GM11168 (cell line): ENCODE measurements around the gene ABCA8.
"Not testable (repeated sequence)": the region's sequence is repeated elsewhere in the genome, so short reads cannot be mapped to it uniquely, and the experiment has no call there.

Experiments
- in situ Hi-C: fragments of 300-500 bp; cut with MboI; formaldehyde crosslinking; loops from one replicate; pipeline ENCODE4 v1.12.0; 2022; ENCODE audit warnings: low sequenced_read_pairs; ENCODE audit not compliant: unreplicated experiment

ABCA8 gene, protein sequence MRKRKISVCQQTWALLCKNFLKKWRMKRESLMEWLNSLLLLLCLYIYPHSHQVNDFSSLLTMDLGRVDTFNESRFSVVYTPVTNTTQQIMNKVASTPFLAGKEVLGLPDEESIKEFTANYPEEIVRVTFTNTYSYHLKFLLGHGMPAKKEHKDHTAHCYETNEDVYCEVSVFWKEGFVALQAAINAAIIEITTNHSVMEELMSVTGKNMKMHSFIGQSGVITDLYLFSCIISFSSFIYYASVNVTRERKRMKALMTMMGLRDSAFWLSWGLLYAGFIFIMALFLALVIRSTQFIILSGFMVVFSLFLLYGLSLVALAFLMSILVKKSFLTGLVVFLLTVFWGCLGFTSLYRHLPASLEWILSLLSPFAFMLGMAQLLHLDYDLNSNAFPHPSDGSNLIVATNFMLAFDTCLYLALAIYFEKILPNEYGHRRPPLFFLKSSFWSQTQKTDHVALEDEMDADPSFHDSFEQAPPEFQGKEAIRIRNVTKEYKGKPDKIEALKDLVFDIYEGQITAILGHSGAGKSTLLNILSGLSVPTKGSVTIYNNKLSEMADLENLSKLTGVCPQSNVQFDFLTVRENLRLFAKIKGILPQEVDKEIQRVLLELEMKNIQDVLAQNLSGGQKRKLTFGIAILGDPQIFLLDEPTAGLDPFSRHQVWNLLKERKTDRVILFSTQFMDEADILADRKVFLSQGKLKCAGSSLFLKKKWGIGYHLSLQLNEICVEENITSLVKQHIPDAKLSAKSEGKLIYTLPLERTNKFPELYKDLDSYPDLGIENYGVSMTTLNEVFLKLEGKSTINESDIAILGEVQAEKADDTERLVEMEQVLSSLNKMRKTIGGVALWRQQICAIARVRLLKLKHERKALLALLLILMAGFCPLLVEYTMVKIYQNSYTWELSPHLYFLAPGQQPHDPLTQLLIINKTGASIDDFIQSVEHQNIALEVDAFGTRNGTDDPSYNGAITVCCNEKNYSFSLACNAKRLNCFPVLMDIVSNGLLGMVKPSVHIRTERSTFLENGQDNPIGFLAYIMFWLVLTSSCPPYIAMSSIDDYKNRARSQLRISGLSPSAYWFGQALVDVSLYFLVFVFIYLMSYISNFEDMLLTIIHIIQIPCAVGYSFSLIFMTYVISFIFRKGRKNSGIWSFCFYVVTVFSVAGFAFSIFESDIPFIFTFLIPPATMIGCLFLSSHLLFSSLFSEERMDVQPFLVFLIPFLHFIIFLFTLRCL (N-terminal part only)

DNA sequence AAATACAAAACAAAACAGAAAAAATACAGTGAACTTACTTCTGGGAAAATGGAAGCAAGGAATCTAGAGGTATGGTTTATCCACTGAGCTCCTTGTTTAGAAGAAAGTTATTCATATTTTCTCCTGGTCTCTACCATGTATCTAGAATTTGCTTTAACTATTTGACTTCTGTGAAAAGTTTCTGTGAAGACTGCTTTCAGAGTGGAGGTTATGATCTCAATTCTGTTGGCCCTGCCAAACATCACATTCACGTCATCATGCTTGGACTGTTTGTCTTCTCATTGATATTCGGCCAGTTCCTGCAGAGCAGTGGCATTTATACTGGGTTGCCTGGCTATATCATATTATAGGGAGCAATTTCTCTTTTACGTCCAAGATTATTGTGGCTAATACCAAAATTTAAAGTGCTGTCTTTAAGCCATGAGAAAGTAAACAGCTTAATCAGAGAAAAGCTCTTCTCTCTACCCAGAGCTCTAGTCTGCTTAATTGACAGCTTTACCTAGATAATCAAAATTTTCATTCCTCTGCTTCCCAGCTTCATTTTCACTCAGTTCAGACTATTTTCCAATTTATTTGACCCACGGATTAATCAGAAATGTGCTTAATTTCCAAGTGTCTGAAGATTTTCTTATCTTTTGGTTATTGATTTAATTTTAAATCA lies at the start of gene ABCA8:
ABCA8 (minus strand) TSS at position 212 of the 661 bp plus-strand sequence. CDS start 13,358 bp downstream, outside the sequence.
- in situ Hi-C loops, result no loop called here

DNA sequence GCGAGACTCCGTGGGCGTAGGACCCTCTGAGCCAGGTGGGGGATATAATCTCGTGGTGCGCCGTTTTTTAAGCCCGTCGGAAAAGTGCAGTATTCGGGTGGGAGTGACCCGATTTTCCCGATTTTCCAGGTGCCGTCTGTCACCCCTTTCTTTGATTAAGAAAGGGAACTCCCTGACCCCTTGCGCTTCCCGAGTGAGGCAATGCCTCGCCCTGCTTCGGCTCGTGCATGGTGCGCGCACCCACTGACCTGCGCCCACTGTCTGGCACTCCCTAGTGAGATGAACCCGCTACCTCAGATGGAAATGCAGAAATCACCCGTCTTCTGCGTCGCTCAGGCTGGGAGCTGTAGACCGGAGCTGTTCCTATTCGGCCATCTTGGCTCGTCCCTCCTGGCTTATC lies 49.6 kb upstream of the ABCA8 start:
- in situ Hi-C loops, result not testable (repeated sequence)

DNA sequence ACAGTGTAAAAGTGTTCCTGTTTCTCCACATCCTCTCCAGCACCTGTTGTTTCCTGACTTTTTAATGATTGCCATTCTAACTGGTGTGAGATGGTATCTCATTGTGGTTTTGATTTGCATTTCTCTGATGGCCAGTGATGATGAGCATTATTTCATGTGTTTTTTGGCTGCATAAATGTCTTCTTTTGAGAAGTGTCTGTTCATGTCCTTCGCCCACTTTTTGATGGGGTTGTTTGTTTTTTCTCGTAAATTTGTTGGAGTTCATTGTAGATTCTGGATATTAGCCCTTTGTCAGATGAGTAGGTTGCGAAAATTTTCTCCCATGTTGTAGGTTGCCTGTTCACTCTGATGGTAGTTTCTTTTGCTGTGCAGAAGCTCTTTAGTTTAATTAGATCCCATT lies 44.6 kb upstream of the ABCA8 start:
- in situ Hi-C loops, result not testable (repeated sequence)

- in situ Hi-C loops, result no loop called here
These were observed 37.9 kb upstream of the ABCA8 start for GRCh38 chr17:68993112-68993511.

GRCh38 chr17:68987966-68988365 lies 32.8 kb upstream of the ABCA8 start:
- in situ Hi-C loops, result no loop called here

DNA sequence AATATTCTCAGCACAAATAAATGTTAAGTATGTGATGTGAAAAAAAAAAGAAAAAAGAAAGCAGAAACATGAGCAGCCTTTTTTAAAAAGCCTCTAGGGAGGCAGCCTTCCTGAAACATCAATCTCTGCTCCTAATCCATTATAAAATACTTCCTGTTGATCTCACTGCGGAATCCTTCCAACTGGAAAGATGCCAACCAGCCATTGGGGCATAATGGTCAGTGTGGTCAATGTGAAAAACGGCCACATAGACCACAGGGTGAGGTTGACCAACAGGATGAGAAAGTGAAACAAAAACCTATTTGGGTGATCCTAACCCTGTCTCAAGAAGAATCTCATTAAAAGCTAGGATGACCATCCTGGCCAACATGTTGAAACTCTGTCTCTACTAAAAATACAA lies 26.1 kb upstream of the ABCA8 start:
- in situ Hi-C loops, result no loop called here

- in situ Hi-C loops, result no loop called here
These were observed 18.1 kb upstream of the ABCA8 start for GRCh38 chr17:68973098-68973846.

DNA sequence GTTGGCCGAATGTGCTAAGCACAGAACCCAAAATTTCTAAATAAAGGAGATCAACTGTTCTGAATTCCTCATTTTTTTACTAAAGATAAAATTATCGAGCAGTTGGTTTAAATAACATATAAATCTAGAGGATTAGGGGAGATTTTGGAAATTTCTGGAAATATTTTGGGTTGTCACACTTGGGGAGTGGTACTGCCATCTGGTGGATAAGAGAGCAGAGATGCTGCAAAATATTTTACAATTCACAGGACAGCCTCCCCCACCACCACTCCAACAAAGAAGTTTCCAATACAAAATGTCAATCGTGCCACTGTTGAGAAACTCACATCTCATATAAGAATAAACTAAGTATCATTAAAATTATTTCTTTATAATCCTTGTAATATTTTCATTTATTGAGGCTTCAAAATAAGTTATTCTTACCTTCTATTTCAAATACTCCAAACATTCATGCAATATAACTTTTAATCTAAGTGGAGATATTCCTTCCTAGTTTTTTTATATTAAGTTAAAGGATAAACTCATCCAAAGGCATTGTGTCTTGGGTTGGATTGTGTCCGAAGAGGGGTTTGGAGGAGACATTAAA lies 17.0 kb upstream of the ABCA8 start:
- in situ Hi-C loops, result no loop called here

- in situ Hi-C loops, result no loop called here
These were observed 13.9 kb upstream of the ABCA8 start for GRCh38 chr17:68969101-68969500.

- in situ Hi-C loops, result no loop called here
These were observed 8.8 kb upstream of the ABCA8 start for GRCh38 chr17:68963958-68964357.

- in situ Hi-C loops, result no loop called here
These were observed 6.2 kb upstream of the ABCA8 start for GRCh38 chr17:68961214-68961882.

DNA sequence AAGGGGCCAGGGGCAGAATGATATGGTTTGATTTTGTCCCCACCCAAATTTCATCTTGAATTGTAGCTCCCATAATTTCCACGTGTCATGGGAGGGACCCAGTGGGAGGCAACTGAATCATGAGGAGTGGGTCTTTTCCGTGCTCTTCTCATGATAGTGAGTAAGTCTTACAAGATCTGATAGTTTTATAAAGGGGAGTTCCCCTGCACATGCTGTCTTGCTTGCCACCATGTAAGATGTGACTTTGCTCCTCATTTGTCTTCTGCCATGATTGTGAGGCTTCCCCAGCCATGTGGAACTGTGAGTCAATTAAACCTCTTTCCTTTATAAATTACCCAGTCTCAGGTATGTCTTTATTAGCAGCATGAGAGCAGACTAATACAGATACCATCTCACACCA lies 3.9 kb upstream of the ABCA8 start:
- in situ Hi-C loops, result not testable (repeated sequence)

DNA sequence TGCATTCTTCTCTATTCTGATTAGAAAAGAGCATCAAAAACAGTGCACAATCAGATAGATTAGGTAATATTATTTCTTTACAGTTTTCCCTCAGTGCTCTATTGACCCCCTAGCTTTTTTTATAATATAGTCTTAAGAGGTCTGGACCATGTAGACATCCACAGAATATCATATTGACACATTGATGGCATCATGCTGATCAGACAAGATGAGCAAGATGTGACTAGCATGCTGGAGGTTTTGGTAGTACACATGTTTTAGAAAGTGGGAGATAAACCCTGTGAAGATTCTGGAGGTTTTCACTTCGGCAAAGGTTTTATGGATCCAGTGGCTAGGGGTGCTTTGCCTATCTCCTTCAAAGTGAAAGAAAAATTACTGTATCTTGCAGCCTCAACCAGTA lies 2.8 kb upstream of the ABCA8 start:
- in situ Hi-C loops, result no loop called here

GRCh38 chr17:68954146-68954896 lies 871 bp downstream of the ABCA8 start:
- in situ Hi-C loops, result no loop called here

DNA sequence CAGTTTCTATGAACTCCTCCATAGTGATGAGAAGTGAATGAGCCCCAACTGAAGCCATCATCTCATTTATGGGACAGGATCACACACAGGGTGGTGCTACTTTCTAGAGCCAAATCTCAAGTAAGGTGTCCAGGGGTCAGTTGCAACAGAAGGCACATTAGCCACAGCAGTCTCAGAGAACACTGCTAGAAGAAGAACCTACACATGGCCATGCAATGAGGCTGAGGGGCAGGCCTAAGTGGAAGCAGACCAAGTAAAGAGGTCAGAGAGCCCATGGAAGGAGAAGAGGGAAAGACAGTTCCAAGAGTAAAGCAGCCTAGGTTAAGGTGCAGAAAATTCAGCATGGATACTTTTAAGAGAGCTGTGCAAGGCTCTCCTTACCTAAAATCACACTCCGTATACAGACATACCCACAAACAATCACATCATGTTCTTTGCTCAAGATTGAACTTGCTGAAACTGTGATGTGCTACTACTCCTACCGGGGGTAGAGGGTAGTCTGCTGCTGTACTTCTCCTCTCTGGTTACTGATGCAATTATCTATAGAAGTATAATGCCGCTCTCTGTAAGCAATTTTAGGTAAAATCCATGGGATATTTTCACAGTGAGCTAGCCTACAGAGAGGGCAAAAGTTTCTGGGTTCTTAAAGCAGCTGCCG lies 1.7 kb downstream of the ABCA8 start:
- in situ Hi-C loops, result no loop called here

DNA sequence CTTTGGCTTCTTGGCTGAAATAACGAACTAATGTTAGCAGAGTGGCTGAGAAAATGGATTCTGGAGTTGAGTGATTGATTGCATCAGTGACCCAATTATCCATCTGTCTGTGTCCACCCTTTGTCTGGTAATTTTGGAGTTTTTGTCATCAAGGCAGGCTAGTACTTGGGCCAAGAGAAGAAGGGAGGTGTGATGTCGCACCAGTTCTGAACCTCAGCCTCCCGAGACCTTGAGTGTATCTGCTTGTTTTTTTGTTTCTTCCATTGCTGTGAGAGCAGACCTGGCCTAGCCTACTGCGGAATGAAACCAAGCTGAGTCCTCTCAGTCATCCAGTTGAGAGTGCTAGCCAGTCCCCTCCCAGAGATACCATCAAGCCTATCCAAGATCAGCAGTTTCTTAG lies 4.5 kb downstream of the ABCA8 start:
- in situ Hi-C loops, result no loop called here

GRCh38 chr17:68947868-68948267 lies 7.3 kb downstream of the ABCA8 start:
- in situ Hi-C loops, result not testable (repeated sequence)
